HEK293T (cell line): ENCODE measurements around the gene HNRNPK.

Experiments used
- CTCF ChIA-PET: fragments of 350-600 bp; formaldehyde crosslinking; extraction: SDS; loops from one replicate; lab custom pipeline; 2021; ENCODE audit warnings: antibody characterized with exemption, inconsistent platforms; lab: Yijun Ruan, JAX
- POLR2A ChIA-PET: fragments of 350-600 bp; formaldehyde crosslinking; extraction: SDS; loops from one replicate; lab custom pipeline; 2020; ENCODE audit warnings: antibody characterized with exemption, inconsistent platforms; lab: Yijun Ruan, JAX
- DNase-seq: peaks from one replicate; pipeline ENCODE4 v3.0.0; 2012; ENCODE audit warnings: mixed read lengths; ENCODE audit errors: extremely low spot score
- ARNT ChIP-seq: fragments of 450-650 bp; IDR thresholded peaks from 2 replicates; pipeline ENCODE4 v1.6.1; 2017; ENCODE audit warnings: mild to moderate bottlenecking
- BHLHE40 ChIP-seq: fragments of 450-650 bp; IDR thresholded peaks from 2 replicates; pipeline ENCODE4 v1.6.1; 2016; ENCODE audit warnings: mild to moderate bottlenecking, moderate library complexity, borderline replicate concordance
- CTBP1 ChIP-seq: fragments of 450-650 bp; IDR thresholded peaks from 2 replicates; pipeline ENCODE4 v1.6.1; 2016; ENCODE audit warnings: borderline replicate concordance
- ELF4 ChIP-seq: fragments of 450-650 bp; IDR thresholded peaks from 2 replicates; pipeline ENCODE4 v1.6.1; 2017; ENCODE audit warnings: antibody characterized with exemption
- FOXA1 ChIP-seq: fragments of 450-650 bp; IDR thresholded peaks from 2 replicates; pipeline ENCODE4 v1.6.1; 2016; ENCODE audit warnings: mild to moderate bottlenecking
- FOXK2 ChIP-seq: fragments of 450-650 bp; IDR thresholded peaks from 2 replicates; pipeline ENCODE4 v1.6.1; 2016; ENCODE audit warnings: mild to moderate bottlenecking
- FOXM1 ChIP-seq: fragments of 450-650 bp; IDR thresholded peaks from 2 replicates; pipeline ENCODE4 v1.6.1; 2017; ENCODE audit warnings: mild to moderate bottlenecking, borderline replicate concordance
- HDGF ChIP-seq: fragments of 450-650 bp; IDR thresholded peaks from 2 replicates; pipeline ENCODE4 v1.6.1; 2017; ENCODE audit warnings: antibody characterized with exemption, borderline replicate concordance
- L3MBTL2 ChIP-seq: fragments of 450-650 bp; conservative IDR thresholded peaks from 2 replicates; pipeline ENCODE4 v1.6.1; 2016; ENCODE audit warnings: mild to moderate bottlenecking
- LEF1 ChIP-seq: fragments of 450-650 bp; IDR thresholded peaks from 2 replicates; pipeline ENCODE4 v1.6.1; 2017; ENCODE audit warnings: mild to moderate bottlenecking, borderline replicate concordance
- NFRKB ChIP-seq: fragments of 450-650 bp; IDR thresholded peaks from 2 replicates; pipeline ENCODE4 v1.6.1; 2016; ENCODE audit warnings: mild to moderate bottlenecking, moderate library complexity
- SP1 ChIP-seq: fragments of 450-650 bp; IDR thresholded peaks from 2 replicates; pipeline ENCODE4 v1.6.1; 2017
- SUZ12 ChIP-seq: fragments of 450-650 bp; IDR thresholded peaks from 2 replicates; pipeline ENCODE4 v1.6.1; 2016; ENCODE audit warnings: mild to moderate bottlenecking
- TARDBP ChIP-seq: fragments of 450-650 bp; IDR thresholded peaks from 2 replicates; pipeline ENCODE4 v1.6.1; 2016
- ZNF384 ChIP-seq: fragments of 450-650 bp; IDR thresholded peaks from 2 replicates; pipeline ENCODE4 v1.6.1; 2016
- TF ChIP-seq, protein P1 (sequence below): fragments of 450-650 bp; IDR thresholded peaks from 2 replicates; pipeline ENCODE4 v1.6.1; 2016

Gene HNRNPK

DNA sequence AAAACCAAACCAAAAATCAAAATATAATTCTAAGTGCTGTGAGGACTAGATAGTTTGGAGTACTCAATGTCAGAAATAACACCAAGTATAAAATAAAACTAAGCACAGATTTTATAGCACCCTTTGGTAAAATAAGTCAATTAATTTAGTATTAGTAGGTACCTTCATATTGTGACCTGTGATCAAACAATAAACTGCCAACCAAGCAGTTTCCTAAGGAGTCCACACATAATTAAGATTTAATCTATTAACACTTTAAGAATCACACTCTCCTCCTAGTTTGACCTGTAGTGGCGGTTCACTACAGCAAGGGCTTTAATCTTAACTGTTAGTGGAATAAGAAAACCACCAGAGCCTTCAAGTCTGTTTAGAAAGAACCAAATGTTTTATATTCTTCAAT lies 2.8 kb downstream of the HNRNPK start:
- no peak for DNase-seq
- TF ChIP-seq SP1 (no peak), TARDBP (no peak), FOXK2 (no peak), L3MBTL2 (no peak), ZNF384 (no peak), HDGF (no peak), CTBP1 (no peak), SUZ12 (no peak), BHLHE40 (no peak), LEF1 (no peak), NFRKB (no peak), FOXA1 (no peak), ARNT (no peak), FOXM1 (no peak), ELF4 (no peak)
- TF ChIP-seq, protein P1, sequence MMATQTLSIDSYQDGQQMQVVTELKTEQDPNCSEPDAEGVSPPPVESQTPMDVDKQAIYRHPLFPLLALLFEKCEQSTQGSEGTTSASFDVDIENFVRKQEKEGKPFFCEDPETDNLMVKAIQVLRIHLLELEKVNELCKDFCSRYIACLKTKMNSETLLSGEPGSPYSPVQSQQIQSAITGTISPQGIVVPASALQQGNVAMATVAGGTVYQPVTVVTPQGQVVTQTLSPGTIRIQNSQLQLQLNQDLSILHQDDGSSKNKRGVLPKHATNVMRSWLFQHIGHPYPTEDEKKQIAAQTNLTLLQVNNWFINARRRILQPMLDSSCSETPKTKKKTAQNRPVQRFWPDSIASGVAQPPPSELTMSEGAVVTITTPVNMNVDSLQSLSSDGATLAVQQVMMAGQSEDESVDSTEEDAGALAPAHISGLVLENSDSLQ = no peak
- ChIA-PET POLR2A (no interaction called here), CTCF (no interaction called here)

DNA sequence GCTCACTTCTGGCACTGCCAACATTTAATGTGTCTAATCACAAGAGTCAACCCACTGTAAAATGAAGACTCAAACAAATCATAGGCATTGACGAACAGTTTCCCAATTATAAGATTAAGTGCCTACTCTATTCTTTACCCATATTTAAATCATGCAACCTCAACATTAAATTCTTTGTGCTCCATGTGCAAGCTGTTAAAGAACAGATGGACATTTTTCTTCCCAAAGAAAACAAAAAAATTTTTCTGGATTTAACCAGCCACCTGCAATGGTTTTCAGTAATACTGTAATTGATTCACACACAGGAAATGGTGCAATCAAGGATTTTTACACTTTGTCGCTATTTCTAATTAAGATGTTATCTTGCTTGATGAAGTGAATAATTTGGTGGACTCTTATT lies 3.6 kb downstream of the HNRNPK start:
- no peak for DNase-seq
- ChIA-PET POLR2A (no interaction called here), CTCF (no interaction called here)
- TF ChIP-seq FOXK2 = no peak
- TF ChIP-seq LEF1 = no peak
- no peak for TF ChIP-seq HDGF
- no peak for TF ChIP-seq L3MBTL2
- TF ChIP-seq FOXA1 = no peak
- no peak for TF ChIP-seq CTBP1
- TF ChIP-seq ARNT = no peak
- no peak for TF ChIP-seq FOXM1
- TF ChIP-seq TARDBP = no peak
- no peak for TF ChIP-seq SP1
- no peak for TF ChIP-seq NFRKB
- TF ChIP-seq, protein P1 = no peak
- TF ChIP-seq BHLHE40 = no peak
- TF ChIP-seq SUZ12 = no peak
- TF ChIP-seq ELF4 = no peak
- TF ChIP-seq ZNF384 = no peak

DNA sequence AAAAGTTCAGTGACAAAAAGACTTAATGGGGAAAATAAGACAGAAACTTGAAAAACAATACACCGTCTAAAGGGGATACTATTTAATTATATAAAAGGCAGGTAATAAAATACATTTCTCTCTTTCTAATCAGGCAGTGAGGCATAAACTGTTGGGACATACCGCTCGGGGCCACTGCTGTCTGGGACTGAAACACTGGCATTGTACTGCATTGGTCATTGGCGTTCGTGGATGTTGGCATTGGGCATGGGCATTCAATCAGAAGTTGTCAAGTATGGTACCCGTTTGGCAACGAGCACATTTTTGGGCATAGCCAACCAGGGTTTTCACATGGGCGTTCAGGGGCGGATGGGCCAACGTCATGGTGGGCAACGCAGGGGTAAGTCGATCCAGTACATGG lies 4.7 kb downstream of the HNRNPK start:
- ChIA-PET CTCF (no interaction called here), POLR2A (no interaction called here)
- DNase-seq = no peak
- TF ChIP-seq NFRKB = no peak
- TF ChIP-seq TARDBP = no peak
- no peak for TF ChIP-seq FOXK2
- no peak for TF ChIP-seq LEF1
- TF ChIP-seq SUZ12 = no peak
- no peak for TF ChIP-seq BHLHE40
- TF ChIP-seq FOXA1 = no peak

DNA sequence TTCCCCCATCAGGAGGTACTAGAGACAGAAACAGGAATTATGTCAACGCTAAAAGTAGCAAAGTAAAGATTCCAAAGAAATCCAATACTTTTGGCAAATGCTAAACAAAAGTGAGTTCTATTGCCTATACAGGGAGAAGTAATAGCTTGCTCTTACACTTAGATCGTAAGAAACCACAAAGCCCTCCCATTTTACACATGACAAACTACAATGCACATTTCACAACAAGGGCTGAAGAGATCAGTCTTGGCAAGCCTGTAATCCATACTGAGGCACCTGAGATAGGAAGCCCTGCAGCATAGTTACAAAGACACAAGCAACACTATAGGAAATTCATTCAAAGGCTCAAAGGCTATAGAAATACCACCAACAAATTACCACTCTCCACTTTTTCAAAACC lies 7.7 kb downstream of the HNRNPK start:
- CTCF ChIA-PET = interaction anchor here (0.6 kb wide), 1 partner anchor 534 kb away, joined by 4 read pairs; no protein-coding TSS in a partner anchor
- no peak for DNase-seq

DNA sequence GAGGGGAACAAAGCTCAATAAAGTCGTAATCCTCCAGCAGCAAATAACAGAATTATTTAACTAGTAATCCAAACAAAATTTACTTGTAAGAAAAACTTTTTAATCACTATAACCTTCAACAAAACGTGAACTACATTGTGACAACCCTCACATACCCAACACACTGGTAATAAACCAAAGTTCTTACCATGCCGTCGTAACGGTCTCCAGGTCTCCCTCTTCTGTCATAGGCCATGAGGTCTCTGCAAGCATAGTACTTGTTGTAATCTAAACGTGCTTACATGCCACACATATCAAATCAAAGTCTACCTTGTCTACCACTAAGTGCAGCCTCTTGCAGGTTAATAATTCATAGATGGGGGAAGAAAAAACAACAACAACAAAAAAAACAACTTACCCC lies 8.5 kb downstream of the HNRNPK start:
- TF ChIP-seq HDGF = no peak
- no peak for TF ChIP-seq BHLHE40
- TF ChIP-seq FOXA1 = no peak
- no peak for TF ChIP-seq LEF1
- TF ChIP-seq FOXK2 = no peak
- no peak for TF ChIP-seq SUZ12
- no peak for TF ChIP-seq TARDBP
- TF ChIP-seq L3MBTL2 = no peak
- TF ChIP-seq FOXM1 = no peak
- TF ChIP-seq NFRKB = no peak
- TF ChIP-seq ARNT = no peak
- TF ChIP-seq, protein P1 = no peak
- TF ChIP-seq CTBP1 = no peak
- no peak for TF ChIP-seq ZNF384
- TF ChIP-seq SP1 = no peak
- no peak for TF ChIP-seq ELF4
- ChIA-PET POLR2A (no interaction called here), CTCF (no interaction called here)
- DNase-seq = no peak

More for the DNA sequence above, 7.7 kb downstream of the HNRNPK start:
- POLR2A ChIA-PET = no interaction called here
- TF ChIP-seq SUZ12 (no peak), ZNF384 (no peak), HDGF (no peak), BHLHE40 (no peak), NFRKB (no peak), L3MBTL2 (no peak), TARDBP (no peak), FOXA1 (no peak), CTBP1 (no peak), ELF4 (no peak)
- TF ChIP-seq, protein P1 = no peak

DNA sequence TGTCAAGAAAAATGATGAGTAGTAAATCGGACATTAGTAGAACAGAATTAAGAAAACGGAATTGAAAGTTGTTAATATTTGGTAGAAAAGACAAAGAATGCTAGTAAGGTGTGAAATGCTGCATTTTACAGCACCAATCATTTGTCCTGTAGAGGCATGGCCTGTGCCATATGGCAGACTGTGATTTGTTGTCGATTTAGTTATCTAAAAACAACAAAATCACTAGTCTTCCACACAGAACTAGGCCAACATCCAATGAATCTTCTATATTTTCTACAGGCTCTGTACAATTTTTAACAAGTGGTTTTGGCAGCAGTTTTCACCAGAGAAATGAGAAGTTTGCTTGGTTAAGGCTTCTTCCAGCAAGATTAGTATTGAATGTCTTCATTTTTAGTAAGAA lies 10.4 kb downstream of the HNRNPK start:
- DNase-seq = no peak
- TF ChIP-seq FOXA1 (no peak), LEF1 (no peak), CTBP1 (no peak)
- ChIA-PET POLR2A (no interaction called here), CTCF (no interaction called here)
